Suprapubic skin (tissue), 4 donors: ENCODE data around the gene SHMT2. TPM values are rescaled to one million over a fixed set of nuclear protein-coding genes. Genes with fewer than 3 reads are reported as not detected.

ENCODE experiments used
- DNase-seq, 2 donors: peaks; one replicate each; pipeline ENCODE4 v3.0.0-alpha.2; 2019; ENCODE audit warnings: low spot score in 2 of 2
- H3K27ac ChIP-seq: fragments of 200-600 bp; sonication (generic); one replicate; pipeline ENCODE4 v1.5.1; 2019
- H3K27me3 ChIP-seq: fragments of 200-600 bp; sonication (generic); one replicate; pipeline ENCODE4 v1.5.1; 2019
- H3K36me3 ChIP-seq: fragments of 200-600 bp; sonication (generic); one replicate; pipeline ENCODE4 v1.5.1; 2019
- H3K4me1 ChIP-seq: fragments of 200-600 bp; sonication (generic); one replicate; pipeline ENCODE4 v1.5.1; 2019
- H3K4me3 ChIP-seq: fragments of 200-600 bp; sonication (generic); one replicate; pipeline ENCODE4 v1.5.1; 2019; ENCODE audit warnings: mild to moderate bottlenecking
- H3K9me3 ChIP-seq: fragments of 200-600 bp; sonication (generic); one replicate; pipeline ENCODE4 v1.5.1; 2019
- EP300 ChIP-seq: sonication (generic); formaldehyde crosslinking; IDR thresholded peaks from one replicate; pipeline ENCODE4 v1.6.1; 2017; ENCODE audit warnings: antibody characterized with exemption
- POLR2A ChIP-seq, 2 donors: fragments of 450-650 bp; IDR thresholded peaks; one replicate each; pipeline ENCODE4 v1.6.1; 2017; ENCODE audit warnings: antibody characterized with exemption in 2 of 2, mild to moderate bottlenecking in 2 of 2, moderate library complexity in 2 of 2
- POLR2AphosphoS5 ChIP-seq, 3 donors: sonication (generic); formaldehyde crosslinking; IDR thresholded peaks; one replicate each; pipeline ENCODE4 v1.6.1; 2017; ENCODE audit warnings: antibody characterized with exemption in 3 of 3
- WGBS: methylation state at CpG from one replicate; pipeline ENCODE4 v1.1.5; 2018; 5-methylcytosine and 5-hydroxymethylcytosine counted together
- total RNA-seq, 4 donors: library from RNA; depleted of rRNA; stranded (reverse); fragments of >200 nt; gene quantifications; one replicate each; pipeline ENCODE4 v1.1.0, GENCODE V29; 2016
- TF ChIP-seq, protein P1 (sequence below), 2 donors: fragments of 200-600 bp in 1 of 2; fragments of 450-650 bp in 1 of 2; sonication (generic) in 1 of 2; IDR thresholded peaks; one replicate each; pipeline ENCODE4 v1.5.1; 2016 to 2019; ENCODE audit warnings: antibody characterized with exemption in 2 of 2, mild to moderate bottlenecking in 1 of 2, moderate library complexity in 1 of 2

The SHMT2 gene
- total RNA-seq, 4 donors from 2014 or later = 53.5 to 87.2 (median 70.3) TPM

DNA sequence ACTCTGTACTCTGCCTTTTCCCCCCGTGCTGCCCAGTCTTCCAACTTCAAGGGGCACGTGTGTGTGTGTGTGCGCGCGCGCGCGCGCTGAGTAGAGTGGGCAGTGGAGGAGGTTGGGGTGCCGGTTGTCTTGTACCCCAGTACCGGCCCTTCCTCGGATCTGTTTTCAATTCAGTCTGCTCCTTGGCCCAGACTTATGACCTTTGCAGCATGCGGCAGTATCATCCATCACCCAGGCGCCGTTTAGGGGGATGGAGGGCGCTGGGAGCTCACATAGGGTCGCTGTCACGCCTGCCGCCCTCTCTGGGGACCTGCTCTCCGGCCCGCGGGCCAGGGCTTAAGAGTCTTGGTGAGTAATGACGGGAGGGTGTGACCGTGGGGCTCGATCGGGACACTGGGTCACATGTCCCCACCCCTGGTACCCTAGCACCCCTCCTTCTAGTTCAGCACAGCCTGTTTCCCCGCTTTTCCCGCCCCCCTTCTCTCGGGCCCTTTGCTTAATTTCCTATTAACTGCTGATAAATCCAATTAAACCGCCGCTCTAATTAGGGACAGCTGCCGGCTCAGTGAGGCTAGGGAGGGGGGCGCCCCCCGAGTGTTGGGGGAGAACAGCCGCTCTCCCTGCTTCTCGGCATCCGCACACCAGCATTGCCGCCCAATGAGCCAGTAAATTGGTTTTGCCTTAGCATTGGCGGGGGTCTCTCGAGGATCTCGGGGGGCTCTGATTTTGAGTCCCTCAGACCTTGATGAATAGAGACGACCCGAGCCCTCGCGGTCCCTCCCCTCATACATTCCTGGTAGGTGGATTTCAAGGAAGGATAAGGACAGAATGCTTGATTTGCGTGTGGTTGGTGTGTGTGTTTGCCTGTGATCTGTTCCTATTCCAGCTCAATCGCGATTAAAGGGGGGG is 12.1 kb downstream of the SHMT2 start:
- TF ChIP-seq POLR2AphosphoS5 (IDR thresholded peaks at IDR 0.05) (no peak), EP300 (no peak), POLR2A (IDR thresholded peaks at IDR 0.05) (no peak)
- TF ChIP-seq, protein P1, sequence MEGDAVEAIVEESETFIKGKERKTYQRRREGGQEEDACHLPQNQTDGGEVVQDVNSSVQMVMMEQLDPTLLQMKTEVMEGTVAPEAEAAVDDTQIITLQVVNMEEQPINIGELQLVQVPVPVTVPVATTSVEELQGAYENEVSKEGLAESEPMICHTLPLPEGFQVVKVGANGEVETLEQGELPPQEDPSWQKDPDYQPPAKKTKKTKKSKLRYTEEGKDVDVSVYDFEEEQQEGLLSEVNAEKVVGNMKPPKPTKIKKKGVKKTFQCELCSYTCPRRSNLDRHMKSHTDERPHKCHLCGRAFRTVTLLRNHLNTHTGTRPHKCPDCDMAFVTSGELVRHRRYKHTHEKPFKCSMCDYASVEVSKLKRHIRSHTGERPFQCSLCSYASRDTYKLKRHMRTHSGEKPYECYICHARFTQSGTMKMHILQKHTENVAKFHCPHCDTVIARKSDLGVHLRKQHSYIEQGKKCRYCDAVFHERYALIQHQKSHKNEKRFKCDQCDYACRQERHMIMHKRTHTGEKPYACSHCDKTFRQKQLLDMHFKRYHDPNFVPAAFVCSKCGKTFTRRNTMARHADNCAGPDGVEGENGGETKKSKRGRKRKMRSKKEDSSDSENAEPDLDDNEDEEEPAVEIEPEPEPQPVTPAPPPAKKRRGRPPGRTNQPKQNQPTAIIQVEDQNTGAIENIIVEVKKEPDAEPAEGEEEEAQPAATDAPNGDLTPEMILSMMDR (IDR thresholded peaks at IDR 0.05) = no peak
- 8% methylated on average over 37 of the region's 48 CpGs for WGBS
- DNase-seq = peak in 1 of 2 donors; percentile 63
- Histone ChIP-seq H3K27ac (no peak overlapping the region), H3K4me3 (no peak overlapping the region), H3K36me3 (no peaks in the 10 kb centered on the region), H3K27me3 (peaks cover 61% of the 10 kb centered on the region), H3K4me1 (peaks cover 74% of the 10 kb centered on the region), H3K9me3 (no peaks in the 10 kb centered on the region)

DNA sequence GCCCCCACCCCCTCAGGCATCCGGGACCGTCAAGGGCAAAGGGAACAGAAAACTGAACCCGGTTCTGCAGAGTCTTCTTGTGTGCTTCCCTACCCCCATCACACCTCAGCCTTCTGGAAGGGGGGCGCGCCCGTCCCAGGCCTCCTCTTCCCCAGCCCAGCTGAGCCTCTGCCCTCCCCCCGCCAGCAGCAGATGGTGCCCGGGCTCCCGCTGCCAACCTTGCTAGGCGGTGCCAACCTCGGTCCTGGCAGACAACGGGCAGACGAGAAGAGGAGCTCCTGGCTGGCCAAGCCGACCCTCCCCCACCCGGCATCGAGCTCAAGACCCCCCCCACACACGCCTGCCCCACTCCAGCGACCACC is 12.8 kb downstream of the SHMT2 start:
- Histone ChIP-seq H3K9me3 (no peaks in the 10 kb centered on the region), H3K4me1 (peaks cover 68% of the 10 kb centered on the region), H3K4me3 (peak overlapping the region; percentile 46), H3K27me3 (peaks cover 58% of the 10 kb centered on the region), H3K27ac (no peak overlapping the region), H3K36me3 (no peaks in the 10 kb centered on the region)
- TF ChIP-seq EP300 (no peak), POLR2A (IDR thresholded peaks at IDR 0.05) (no peak), POLR2AphosphoS5 (IDR thresholded peaks at IDR 0.05) (no peak)
- TF ChIP-seq, protein P1 (IDR thresholded peaks at IDR 0.05) = no peak
- DNase-seq = peak in 1 of 2 donors; percentile 77
- 0% methylated on average over 17 of the region's 18 CpGs for WGBS

DNA sequence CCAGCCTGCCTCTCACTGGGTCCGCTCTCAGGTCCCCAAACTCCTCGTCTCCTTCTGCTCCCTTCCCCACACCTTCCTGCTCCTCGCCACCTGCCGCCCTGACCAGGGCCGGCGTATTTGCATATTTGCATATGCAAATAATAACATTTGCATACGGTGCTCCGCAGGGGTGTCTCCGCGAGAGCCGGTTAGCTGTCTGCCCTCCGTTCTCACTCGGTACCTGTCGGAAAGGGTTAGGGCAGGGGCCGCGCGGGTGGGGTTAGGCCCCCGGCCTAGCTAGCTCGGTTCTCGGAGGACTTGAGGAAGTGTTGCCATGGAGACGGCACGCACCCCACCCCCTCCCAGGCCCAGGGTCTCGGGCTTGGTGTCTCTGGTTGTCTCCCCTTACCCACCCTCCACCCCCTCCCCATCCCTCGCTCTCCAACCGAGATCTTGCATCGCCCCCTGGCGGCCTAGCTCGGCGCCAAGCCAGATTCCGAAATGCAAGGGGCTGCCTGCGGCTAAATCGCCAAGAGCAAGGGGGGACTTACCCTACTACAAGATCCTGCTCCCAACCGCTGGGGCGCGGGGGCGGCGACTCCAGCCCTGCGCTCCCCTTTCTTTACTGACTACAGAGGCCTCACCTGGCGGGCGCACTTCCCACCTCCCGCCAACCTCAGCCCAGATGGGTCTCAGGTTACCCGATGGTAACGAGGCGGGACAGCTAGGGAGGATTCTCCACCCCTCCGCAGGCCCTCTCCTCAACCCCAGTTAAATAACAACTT is 13.4 kb downstream of the SHMT2 start:
- H3K27ac ChIP-seq = no peak overlapping the region
- peak in 1 of 2 donors; percentile 76 for DNase-seq
- under 1% methylated on average over 18 of the region's 45 CpGs for WGBS
- TF ChIP-seq POLR2A (IDR thresholded peaks at IDR 0.05) = no peak
- no peak for TF ChIP-seq POLR2AphosphoS5 (IDR thresholded peaks at IDR 0.05)
- TF ChIP-seq, protein P1 (IDR thresholded peaks at IDR 0.05) = peak; percentile 15 to 53
- H3K4me1 ChIP-seq = peaks cover 62% of the 10 kb centered on the region
- H3K36me3 ChIP-seq = no peaks in the 10 kb centered on the region
- H3K9me3 ChIP-seq = no peaks in the 10 kb centered on the region
- peaks cover 52% of the 10 kb centered on the region for H3K27me3 ChIP-seq
- H3K4me3 ChIP-seq = peak overlapping the region; percentile 46

DNA sequence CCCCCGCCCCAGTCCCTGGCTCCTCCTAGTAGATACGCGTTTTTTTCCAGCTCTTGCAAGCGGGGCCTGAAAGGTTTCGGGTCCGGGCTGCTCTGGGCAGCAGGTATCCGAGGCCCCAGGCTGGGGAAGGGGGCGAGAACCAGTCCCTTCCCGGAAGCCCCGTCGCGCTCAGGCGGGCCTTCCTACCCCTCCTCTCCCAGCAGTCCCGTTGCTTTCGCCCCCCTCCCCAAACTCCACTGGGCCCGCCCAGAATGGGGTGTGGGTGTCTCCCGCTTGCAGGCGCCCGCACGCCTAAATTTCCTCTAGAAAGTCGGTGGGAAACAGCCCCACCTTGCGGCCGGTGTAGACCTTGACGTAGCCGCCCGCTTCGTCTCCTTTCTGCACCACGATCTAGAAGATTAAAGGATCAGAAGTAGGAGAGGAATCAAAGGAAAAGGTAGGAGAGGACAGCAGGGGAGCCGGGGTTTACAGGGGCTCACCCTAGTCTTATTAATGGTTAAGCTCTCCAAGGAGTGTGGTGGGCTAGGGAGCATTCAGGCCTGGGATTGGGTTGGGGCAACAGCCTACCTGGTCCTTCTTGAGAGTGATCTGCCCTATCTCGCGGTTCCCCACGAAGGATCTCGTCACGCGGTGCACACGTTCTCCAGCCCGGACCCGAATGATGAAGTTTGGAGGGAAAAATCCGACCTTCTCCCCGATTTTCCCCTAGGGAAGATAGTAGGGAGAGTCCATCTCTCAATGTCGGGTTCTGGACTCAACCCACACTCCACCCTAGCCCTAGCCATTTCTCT is 14.2 kb downstream of the SHMT2 start:
- peak in 1 of 2 donors; percentile 88 for DNase-seq
- Histone ChIP-seq H3K4me1 (peaks cover 54% of the 10 kb centered on the region), H3K9me3 (no peaks in the 10 kb centered on the region), H3K36me3 (no peaks in the 10 kb centered on the region), H3K4me3 (peak overlapping the region; percentile 46), H3K27me3 (peaks cover 49% of the 10 kb centered on the region), H3K27ac (no peak overlapping the region)
- 11% methylated on average over 35 of the region's 41 CpGs for WGBS
- TF ChIP-seq, protein P1 (IDR thresholded peaks at IDR 0.05) = peak; percentile 63 to 76
- TF ChIP-seq POLR2A (IDR thresholded peaks at IDR 0.05) = no peak
